ENCODE measurements around the gene HSPA13.
"Not testable (repeated sequence)": the region's sequence is repeated elsewhere in the genome, so short reads cannot be mapped to it uniquely, and the experiment has no call there.

Gene HSPA13

GRCh38 chr21:14356746-14357145 lies 26.2 kb downstream of the HSPA13 start:
- peaks cover 14% of the 10 kb centered on the region for H3K27me3 Mint-ChIP-seq
- no peaks in the 10 kb centered on the region for H3K9me3 Mint-ChIP-seq
- no peak overlapping the region for H3K4me3 Mint-ChIP-seq
- no peak overlapping the region for H3K27ac Mint-ChIP-seq
- no peaks in the 10 kb centered on the region for H3K4me1 Mint-ChIP-seq
- H3K36me3 Mint-ChIP-seq: no peaks in the 10 kb centered on the region

- Mint-ChIP-seq H3K27ac (no peak overlapping the region), H3K4me3 (no peak overlapping the region), H3K4me1 (no peaks in the 10 kb centered on the region), H3K36me3 (no peaks in the 10 kb centered on the region), H3K9me3 (no peaks in the 10 kb centered on the region), H3K27me3 (peaks cover 9% of the 10 kb centered on the region)
Observed at GRCh38 chr21:14354515-14354914, 28.4 kb downstream of the HSPA13 start.

- H3K27ac Mint-ChIP-seq: no peak overlapping the region
- H3K36me3 Mint-ChIP-seq: no peaks in the 10 kb centered on the region
- no peak overlapping the region for H3K4me3 Mint-ChIP-seq
- H3K4me1 Mint-ChIP-seq: no peaks in the 10 kb centered on the region
- peaks cover 7% of the 10 kb centered on the region for H3K27me3 Mint-ChIP-seq
- H3K9me3 Mint-ChIP-seq: no peaks in the 10 kb centered on the region
Observed at GRCh38 chr21:14353726-14354125, 29.2 kb downstream of the HSPA13 start.

GRCh38 chr21:14353231-14353630 lies 29.7 kb downstream of the HSPA13 start:
- Mint-ChIP-seq H3K27ac (no peak overlapping the region), H3K4me1 (no peaks in the 10 kb centered on the region), H3K9me3 (no peaks in the 10 kb centered on the region), H3K4me3 (no peak overlapping the region), H3K36me3 (no peaks in the 10 kb centered on the region), H3K27me3 (peaks cover 7% of the 10 kb centered on the region)

GRCh38 chr21:14327346-14327745 lies 55.6 kb downstream of the HSPA13 start:
- H3K4me1 Mint-ChIP-seq, H3K27ac Mint-ChIP-seq, H3K36me3 Mint-ChIP-seq, H3K4me3 Mint-ChIP-seq: not testable (repeated sequence)
- Mint-ChIP-seq H3K9me3 (peaks cover 13% of the 10 kb centered on the region), H3K27me3 (peaks cover 28% of the 10 kb centered on the region)

GRCh38 chr21:14325595-14325994 lies 57.4 kb downstream of the HSPA13 start:
- peaks cover 33% of the 10 kb centered on the region for H3K27me3 Mint-ChIP-seq
- no peak overlapping the region for H3K27ac Mint-ChIP-seq
- peaks cover 2% of the 10 kb centered on the region for H3K36me3 Mint-ChIP-seq
- peaks cover 13% of the 10 kb centered on the region for H3K9me3 Mint-ChIP-seq
- H3K4me1 Mint-ChIP-seq: no peaks in the 10 kb centered on the region
- H3K4me3 Mint-ChIP-seq: no peak overlapping the region
